PC-3 (cell line): ENCODE data around the gene SOX6. TPM values are rescaled to one million over a fixed set of nuclear protein-coding genes. Genes with fewer than 3 reads are reported as not detected.
"Not testable (repeated sequence)": the region's sequence is repeated elsewhere in the genome, so short reads cannot be mapped to it uniquely, and the experiment has no call there.

Source experiments
- ATAC-seq: fragments of 200-7000 bp; cut with Tn5 transposase; 2 replicates; pipeline ENCODE4 v1.9.1; 2020; ENCODE audit warnings: mild to moderate bottlenecking, moderate library complexity
- BruUV-seq: library from RNA; stranded (reverse); fragments of 400-500 nt; replicated peaks from 2 replicates; lab custom pipeline; 2021; lab: Mats Ljungman, UMichigan
- CTCF ChIA-PET: fragments of 300-600 bp; sonication (Branson Sonifier 250); formaldehyde crosslinking; loops from one replicate; lab custom pipeline; 2022; ENCODE audit warnings: antibody characterized with exemption; lab: Charles Lee
- POLR2A ChIA-PET: fragments of 300-600 bp; sonication (Branson Sonifier 250); formaldehyde crosslinking; loops from one replicate; lab custom pipeline; 2022; ENCODE audit warnings: antibody characterized with exemption; ENCODE audit not compliant: unreplicated experiment; lab: Charles Lee
- DNase-seq: peaks from one replicate; pipeline ENCODE4 v3.0.0-alpha.2; 2015
- H2AFZ ChIP-seq: fragments of 300-600 bp; sonication (generic); 2 replicates; pipeline ENCODE4 v1.6.0; 2016; ENCODE audit warnings: antibody characterized with exemption, low read length
- H3F3A ChIP-seq: fragments of 300-600 bp; sonication (generic); one replicate; pipeline ENCODE4 v1.6.0; 2017; ENCODE audit warnings: antibody characterized with exemption, low read length, control low read depth, mild to moderate bottlenecking; ENCODE audit not compliant: unreplicated experiment
- H3K27ac ChIP-seq: fragments of 300-600 bp; sonication (generic); 2 replicates; pipeline ENCODE4 v1.5.1; 2016; ENCODE audit warnings: mild to moderate bottlenecking, low read length
- H3K27me3 ChIP-seq: fragments of 300-600 bp; sonication (generic); 2 replicates; pipeline ENCODE4 v1.6.1; 2016; ENCODE audit warnings: low read length, mixed read lengths
- H3K36me3 ChIP-seq: fragments of 300-600 bp; sonication (generic); 2 replicates; pipeline ENCODE4 v1.6.1; 2016; ENCODE audit warnings: low read depth, mixed run types, low read length, mixed read lengths
- H3K4me1 ChIP-seq: fragments of 300-600 bp; sonication (generic); 2 replicates; pipeline ENCODE4 v1.5.1; 2016; ENCODE audit warnings: low read length; ENCODE audit not compliant: insufficient read depth
- H3K4me2 ChIP-seq: fragments of 300-600 bp; sonication (generic); 2 replicates; pipeline ENCODE4 v1.6.0; 2016; ENCODE audit warnings: low read length
- H3K4me3 ChIP-seq: fragments of 300-600 bp; sonication (generic); 2 replicates; pipeline ENCODE4 v1.5.1; 2016; ENCODE audit warnings: mild to moderate bottlenecking, low read length, mixed read lengths
- H3K79me2 ChIP-seq: fragments of 300-600 bp; sonication (generic); 2 replicates; pipeline ENCODE4 v1.6.1; 2017; ENCODE audit warnings: low read length, mixed read lengths
- H3K9ac ChIP-seq: fragments of 300-600 bp; sonication (generic); 2 replicates; pipeline ENCODE4 v1.6.0; 2016; ENCODE audit warnings: mild to moderate bottlenecking, low read length
- H3K9me2 ChIP-seq: fragments of 300-600 bp; sonication (generic); replicated peaks from 2 replicates; pipeline ENCODE4 v1.6.1; 2016; ENCODE audit warnings: mixed run types, low read length, mixed read lengths
- H3K9me3 ChIP-seq: fragments of 300-600 bp; sonication (generic); 2 replicates; pipeline ENCODE4 v1.6.1; 2016; ENCODE audit warnings: low read length, mixed read lengths
- H4K20me1 ChIP-seq: fragments of 300-600 bp; sonication (generic); 2 replicates; pipeline ENCODE4 v1.6.1; 2016; ENCODE audit warnings: low read length, mixed read lengths
- EZH2 ChIP-seq: fragments of 300-600 bp; sonication (generic); IDR thresholded peaks from one replicate; pipeline ENCODE4 v1.6.1; 2017; ENCODE audit warnings: antibody characterized with exemption, mild to moderate bottlenecking, low read length; ENCODE audit not compliant: unreplicated experiment
- EZH2phosphoT487 ChIP-seq: fragments of 300-600 bp; sonication (generic); IDR thresholded peaks from 2 replicates; pipeline ENCODE4 v1.6.1; 2018; ENCODE audit warnings: mild to moderate bottlenecking, antibody characterized with exemption, low read length, borderline replicate concordance
- intact Hi-C: fragments of 100-400 bp; cut with micrococcal nuclease; formaldehyde crosslinking; loops from 2 replicates; pipeline ENCODE4 v1.9.0; 2023
- total RNA-seq: library from RNA; depleted of rRNA; stranded (reverse); fragments of >200 nt; gene quantifications from 2 replicates; pipeline ENCODE4 v1.2.3, GENCODE V29; 2014
- TF ChIP-seq, protein P1 (sequence below): fragments of 300-600 bp; sonication (generic); conservative IDR thresholded peaks from 2 replicates; pipeline ENCODE4 v1.5.1; 2017; ENCODE audit warnings: antibody characterized with exemption, low read depth, mild to moderate bottlenecking, low read length

Gene SOX6
- total RNA-seq, 1 experiment from 2014 or later: not detected

- Histone ChIP-seq H4K20me1 (no peaks in the 10 kb centered on the region), H3K36me3 (no peaks in the 10 kb centered on the region), H3K27me3 (no peaks in the 10 kb centered on the region), H3K9ac (no peak overlapping the region), H3K27ac (no peak overlapping the region), H3K9me3 (no peaks in the 10 kb centered on the region), H3K4me1 (no peaks in the 10 kb centered on the region), H2AFZ (no peak overlapping the region), H3K4me2 (no peak overlapping the region), H3K9me2 (no peaks in the 10 kb centered on the region), H3K79me2 (no peaks in the 10 kb centered on the region), H3K4me3 (no peak overlapping the region), H3F3A (no peaks in the 10 kb centered on the region)
- intact Hi-C loops: no loop called here
- no TSS peak for BruUV-seq
- TF ChIP-seq, protein P1, sequence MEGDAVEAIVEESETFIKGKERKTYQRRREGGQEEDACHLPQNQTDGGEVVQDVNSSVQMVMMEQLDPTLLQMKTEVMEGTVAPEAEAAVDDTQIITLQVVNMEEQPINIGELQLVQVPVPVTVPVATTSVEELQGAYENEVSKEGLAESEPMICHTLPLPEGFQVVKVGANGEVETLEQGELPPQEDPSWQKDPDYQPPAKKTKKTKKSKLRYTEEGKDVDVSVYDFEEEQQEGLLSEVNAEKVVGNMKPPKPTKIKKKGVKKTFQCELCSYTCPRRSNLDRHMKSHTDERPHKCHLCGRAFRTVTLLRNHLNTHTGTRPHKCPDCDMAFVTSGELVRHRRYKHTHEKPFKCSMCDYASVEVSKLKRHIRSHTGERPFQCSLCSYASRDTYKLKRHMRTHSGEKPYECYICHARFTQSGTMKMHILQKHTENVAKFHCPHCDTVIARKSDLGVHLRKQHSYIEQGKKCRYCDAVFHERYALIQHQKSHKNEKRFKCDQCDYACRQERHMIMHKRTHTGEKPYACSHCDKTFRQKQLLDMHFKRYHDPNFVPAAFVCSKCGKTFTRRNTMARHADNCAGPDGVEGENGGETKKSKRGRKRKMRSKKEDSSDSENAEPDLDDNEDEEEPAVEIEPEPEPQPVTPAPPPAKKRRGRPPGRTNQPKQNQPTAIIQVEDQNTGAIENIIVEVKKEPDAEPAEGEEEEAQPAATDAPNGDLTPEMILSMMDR: no peak
- TF ChIP-seq EZH2: no peak
- TF ChIP-seq EZH2phosphoT487: no peak
- ATAC-seq (no peak), DNase-seq (no peak)
- ChIA-PET CTCF (no interaction called here), POLR2A (no interaction called here)
Observed at GRCh38 chr11:16393340-16393739, 37.0 kb upstream of the SOX6 start.

DNA sequence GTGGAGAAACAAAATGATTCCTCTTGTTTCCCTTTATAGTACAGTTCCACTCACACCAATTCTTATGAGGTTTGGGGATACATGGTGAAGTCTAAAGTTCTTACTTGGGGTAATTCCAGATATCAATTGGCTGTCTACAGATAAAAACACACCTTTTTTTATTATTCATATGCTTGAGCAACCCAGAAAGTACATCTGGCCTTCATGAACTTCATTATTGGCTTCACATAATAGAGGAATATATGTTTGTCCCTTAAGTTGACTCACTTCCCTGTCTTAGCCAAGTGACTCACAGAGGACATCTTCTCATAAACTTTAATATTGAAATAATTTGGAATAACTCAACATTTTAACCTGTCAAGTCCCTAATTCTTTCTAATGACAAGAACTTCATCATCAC, 36.3 kb upstream of the SOX6 start:
- H3K9ac ChIP-seq: no peak overlapping the region
- CTCF ChIA-PET: no interaction called here
- no peak for TF ChIP-seq EZH2phosphoT487
- no peak for TF ChIP-seq EZH2
- TF ChIP-seq, protein P1: no peak
- intact Hi-C loops: no loop called here
- no peaks in the 10 kb centered on the region for H3K9me3 ChIP-seq
- no peak overlapping the region for H3K4me2 ChIP-seq
- H3K4me1 ChIP-seq: no peaks in the 10 kb centered on the region
- DNase-seq (no peak), ATAC-seq (no peak)
- no peaks in the 10 kb centered on the region for H4K20me1 ChIP-seq
- H2AFZ ChIP-seq: no peak overlapping the region
- POLR2A ChIA-PET: no interaction called here
- BruUV-seq: no TSS peak
- H3F3A ChIP-seq: no peaks in the 10 kb centered on the region
- H3K27ac ChIP-seq: no peak overlapping the region
- no peaks in the 10 kb centered on the region for H3K79me2 ChIP-seq
- H3K27me3 ChIP-seq: no peaks in the 10 kb centered on the region
- no peak overlapping the region for H3K4me3 ChIP-seq
- no peaks in the 10 kb centered on the region for H3K36me3 ChIP-seq
- H3K9me2 ChIP-seq: no peaks in the 10 kb centered on the region

GRCh38 chr11:16390826-16391225, 34.5 kb upstream of the SOX6 start:
- H4K20me1 ChIP-seq, ATAC-seq, H3F3A ChIP-seq, H3K4me3 ChIP-seq, CTCF ChIA-PET, DNase-seq, H3K4me2 ChIP-seq, H3K9ac ChIP-seq, BruUV-seq, H3K79me2 ChIP-seq, H3K27ac ChIP-seq, H3K9me2 ChIP-seq, H3K9me3 ChIP-seq, H3K4me1 ChIP-seq, POLR2A ChIA-PET, intact Hi-C loops, H2AFZ ChIP-seq, H3K36me3 ChIP-seq, H3K27me3 ChIP-seq: not testable (repeated sequence)
